HCT116 (cell line): ENCODE data around the gene MED10.

Experiments
- EZH2 ChIP-seq: fragments of 200-600 bp; sonication (generic); IDR thresholded peaks from 2 replicates; pipeline ENCODE4 v1.6.1; 2017; ENCODE audit warnings: antibody characterized with exemption, mixed run types
- FOSL1 ChIP-seq: IDR thresholded peaks from 2 replicates; pipeline ENCODE4 v1.6.1; 2012; ENCODE audit warnings: low read depth
- POLR2A ChIP-seq: IDR thresholded peaks from 2 replicates; pipeline ENCODE4 v1.7.0; 2011; ENCODE audit warnings: borderline replicate concordance; ENCODE audit not compliant: insufficient read depth, insufficient read length; ENCODE audit errors: extremely low read depth
- YY1 ChIP-seq: IDR thresholded peaks from 2 replicates; pipeline ENCODE4 v1.6.1; 2011; ENCODE audit warnings: low read length, low read depth, moderate library complexity, mild to moderate bottlenecking; ENCODE audit not compliant: insufficient replicate concordance; ENCODE audit errors: extremely low read depth
- TF ChIP-seq, protein P1 (sequence below), 3 experiments: fragments of 200-600 bp in 1 of 3; sonication (generic) in 1 of 3; IDR thresholded peaks in 2 of 3; conservative IDR thresholded peaks in 1 of 3; 2 replicates each; pipeline ENCODE4 v1.5.1; 2012 to 2017; ENCODE audit warnings: low read depth in 2 of 3, low read length in 2 of 3, antibody characterized with exemption in 1 of 3, borderline replicate concordance in 1 of 3, control low read depth in 1 of 3, mild to moderate bottlenecking in 1 of 3, mixed read lengths in 1 of 3, mixed run types in 1 of 3, moderate library complexity in 1 of 3; ENCODE audit not compliant: insufficient read depth in 1 of 3
- TF ChIP-seq, protein P2 (sequence below): IDR thresholded peaks from 2 replicates; pipeline ENCODE4 v1.6.1; 2012; ENCODE audit warnings: low read depth

DNA sequence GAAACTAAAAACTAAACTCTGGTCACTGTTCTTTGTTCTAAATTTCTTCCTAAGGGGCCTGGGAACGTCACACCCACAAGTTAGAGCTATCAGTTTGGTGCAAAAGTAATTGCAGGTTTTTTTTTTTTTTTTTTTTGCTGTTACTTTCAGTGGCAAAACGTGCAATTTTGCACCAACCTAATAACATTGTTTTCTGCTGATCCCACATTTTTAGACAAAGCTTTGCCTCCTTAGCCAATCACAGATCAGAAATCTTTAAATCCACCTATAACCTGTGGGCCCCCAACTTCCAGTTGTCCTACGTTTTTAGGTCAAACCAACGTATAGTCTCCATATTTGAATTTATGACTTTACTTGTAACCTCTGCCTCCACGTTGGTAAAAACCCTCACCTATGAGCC is 11.1 kb upstream of the MED10 start:
- TF ChIP-seq EZH2 (no peak), FOSL1 (no peak), YY1 (no peak), POLR2A (no peak)
- TF ChIP-seq, protein P1, sequence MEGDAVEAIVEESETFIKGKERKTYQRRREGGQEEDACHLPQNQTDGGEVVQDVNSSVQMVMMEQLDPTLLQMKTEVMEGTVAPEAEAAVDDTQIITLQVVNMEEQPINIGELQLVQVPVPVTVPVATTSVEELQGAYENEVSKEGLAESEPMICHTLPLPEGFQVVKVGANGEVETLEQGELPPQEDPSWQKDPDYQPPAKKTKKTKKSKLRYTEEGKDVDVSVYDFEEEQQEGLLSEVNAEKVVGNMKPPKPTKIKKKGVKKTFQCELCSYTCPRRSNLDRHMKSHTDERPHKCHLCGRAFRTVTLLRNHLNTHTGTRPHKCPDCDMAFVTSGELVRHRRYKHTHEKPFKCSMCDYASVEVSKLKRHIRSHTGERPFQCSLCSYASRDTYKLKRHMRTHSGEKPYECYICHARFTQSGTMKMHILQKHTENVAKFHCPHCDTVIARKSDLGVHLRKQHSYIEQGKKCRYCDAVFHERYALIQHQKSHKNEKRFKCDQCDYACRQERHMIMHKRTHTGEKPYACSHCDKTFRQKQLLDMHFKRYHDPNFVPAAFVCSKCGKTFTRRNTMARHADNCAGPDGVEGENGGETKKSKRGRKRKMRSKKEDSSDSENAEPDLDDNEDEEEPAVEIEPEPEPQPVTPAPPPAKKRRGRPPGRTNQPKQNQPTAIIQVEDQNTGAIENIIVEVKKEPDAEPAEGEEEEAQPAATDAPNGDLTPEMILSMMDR (IDR thresholded peaks at IDR 0.05 in 2 of 3, conservative IDR thresholded peaks at IDR 0.05 in 1 of 3; ENCODE audit: borderline replicate concordance in 1 of 3, insufficient read depth in 1 of 3, low read depth in 2 of 3, low read length in 2 of 3), result no peak
- TF ChIP-seq, protein P2, sequence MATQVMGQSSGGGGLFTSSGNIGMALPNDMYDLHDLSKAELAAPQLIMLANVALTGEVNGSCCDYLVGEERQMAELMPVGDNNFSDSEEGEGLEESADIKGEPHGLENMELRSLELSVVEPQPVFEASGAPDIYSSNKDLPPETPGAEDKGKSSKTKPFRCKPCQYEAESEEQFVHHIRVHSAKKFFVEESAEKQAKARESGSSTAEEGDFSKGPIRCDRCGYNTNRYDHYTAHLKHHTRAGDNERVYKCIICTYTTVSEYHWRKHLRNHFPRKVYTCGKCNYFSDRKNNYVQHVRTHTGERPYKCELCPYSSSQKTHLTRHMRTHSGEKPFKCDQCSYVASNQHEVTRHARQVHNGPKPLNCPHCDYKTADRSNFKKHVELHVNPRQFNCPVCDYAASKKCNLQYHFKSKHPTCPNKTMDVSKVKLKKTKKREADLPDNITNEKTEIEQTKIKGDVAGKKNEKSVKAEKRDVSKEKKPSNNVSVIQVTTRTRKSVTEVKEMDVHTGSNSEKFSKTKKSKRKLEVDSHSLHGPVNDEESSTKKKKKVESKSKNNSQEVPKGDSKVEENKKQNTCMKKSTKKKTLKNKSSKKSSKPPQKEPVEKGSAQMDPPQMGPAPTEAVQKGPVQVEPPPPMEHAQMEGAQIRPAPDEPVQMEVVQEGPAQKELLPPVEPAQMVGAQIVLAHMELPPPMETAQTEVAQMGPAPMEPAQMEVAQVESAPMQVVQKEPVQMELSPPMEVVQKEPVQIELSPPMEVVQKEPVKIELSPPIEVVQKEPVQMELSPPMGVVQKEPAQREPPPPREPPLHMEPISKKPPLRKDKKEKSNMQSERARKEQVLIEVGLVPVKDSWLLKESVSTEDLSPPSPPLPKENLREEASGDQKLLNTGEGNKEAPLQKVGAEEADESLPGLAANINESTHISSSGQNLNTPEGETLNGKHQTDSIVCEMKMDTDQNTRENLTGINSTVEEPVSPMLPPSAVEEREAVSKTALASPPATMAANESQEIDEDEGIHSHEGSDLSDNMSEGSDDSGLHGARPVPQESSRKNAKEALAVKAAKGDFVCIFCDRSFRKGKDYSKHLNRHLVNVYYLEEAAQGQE, result no peak
